Activated naive CD8-positive, alpha-beta T cell treated with anti-CD3 and anti-CD28 coated beads, Interleukin-2, amount 10 ng/mL, durations not matched to agents 7 days and 5 days (primary cell): ENCODE results near the gene ZNF280C. TPM values are rescaled to one million over a fixed set of nuclear protein-coding genes. Genes with fewer than 3 reads are reported as not detected.

ENCODE experiments used
- ATAC-seq: fragments of 150-1000 bp; cut with Tn5 transposase; one replicate; pipeline ENCODE4 v1.10.0; 2021; ENCODE audit warnings: low read depth, moderate library complexity
- POLR2A ChIA-PET: fragments of 350-600 bp; sonication (Branson Sonifier 250); formaldehyde crosslinking; loops from one replicate; lab custom pipeline; 2021; ENCODE audit warnings: antibody characterized with exemption; lab: Charles Lee
- DNase-seq: peaks from one replicate; pipeline ENCODE4 v3.0.0; 2021
- H3K27ac Mint-ChIP-seq: one replicate; pipeline ENCODE4 v1.8.0; 2022; ENCODE audit warnings: mild to moderate bottlenecking, mixed read lengths
- H3K27me3 Mint-ChIP-seq: one replicate; pipeline ENCODE4 v1.8.0; 2022; ENCODE audit warnings: mild to moderate bottlenecking, moderate library complexity, mixed read lengths
- H3K36me3 Mint-ChIP-seq: one replicate; pipeline ENCODE4 v1.8.0; 2021; ENCODE audit warnings: mild to moderate bottlenecking, mixed read lengths
- H3K4me1 Mint-ChIP-seq: one replicate; pipeline ENCODE4 v1.8.0; 2021; ENCODE audit warnings: mixed read lengths
- H3K4me3 Mint-ChIP-seq: one replicate; pipeline ENCODE4 v1.8.0; 2022; ENCODE audit warnings: mild to moderate bottlenecking, moderate library complexity, mixed read lengths
- H3K9me3 Mint-ChIP-seq: one replicate; pipeline ENCODE4 v1.8.0; 2021; ENCODE audit warnings: mixed read lengths
- total RNA-seq, 2 experiments: library from RNA; stranded (reverse); gene quantifications; one replicate each; pipeline ENCODE4 v1.2.3, GENCODE V29; 2021

Gene ZNF280C, protein sequence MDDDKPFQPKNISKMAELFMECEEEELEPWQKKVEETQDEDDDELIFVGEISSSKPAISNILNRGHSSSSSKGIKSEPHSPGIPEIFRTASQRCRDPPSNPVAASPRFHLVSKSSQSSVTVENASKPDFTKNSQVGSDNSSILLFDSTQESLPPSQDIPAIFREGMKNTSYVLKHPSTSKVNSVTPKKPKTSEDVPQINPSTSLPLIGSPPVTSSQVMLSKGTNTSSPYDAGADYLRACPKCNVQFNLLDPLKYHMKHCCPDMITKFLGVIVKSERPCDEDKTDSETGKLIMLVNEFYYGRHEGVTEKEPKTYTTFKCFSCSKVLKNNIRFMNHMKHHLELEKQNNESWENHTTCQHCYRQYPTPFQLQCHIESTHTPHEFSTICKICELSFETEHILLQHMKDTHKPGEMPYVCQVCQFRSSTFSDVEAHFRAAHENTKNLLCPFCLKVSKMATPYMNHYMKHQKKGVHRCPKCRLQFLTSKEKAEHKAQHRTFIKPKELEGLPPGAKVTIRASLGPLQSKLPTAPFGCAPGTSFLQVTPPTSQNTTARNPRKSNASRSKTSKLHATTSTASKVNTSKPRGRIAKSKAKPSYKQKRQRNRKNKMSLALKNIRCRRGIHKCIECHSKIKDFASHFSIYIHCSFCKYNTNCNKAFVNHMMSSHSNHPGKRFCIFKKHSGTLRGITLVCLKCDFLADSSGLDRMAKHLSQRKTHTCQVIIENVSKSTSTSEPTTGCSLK
- total RNA-seq: 1 to 10 TPM; 5.0 to 5.6 TPM

DNA sequence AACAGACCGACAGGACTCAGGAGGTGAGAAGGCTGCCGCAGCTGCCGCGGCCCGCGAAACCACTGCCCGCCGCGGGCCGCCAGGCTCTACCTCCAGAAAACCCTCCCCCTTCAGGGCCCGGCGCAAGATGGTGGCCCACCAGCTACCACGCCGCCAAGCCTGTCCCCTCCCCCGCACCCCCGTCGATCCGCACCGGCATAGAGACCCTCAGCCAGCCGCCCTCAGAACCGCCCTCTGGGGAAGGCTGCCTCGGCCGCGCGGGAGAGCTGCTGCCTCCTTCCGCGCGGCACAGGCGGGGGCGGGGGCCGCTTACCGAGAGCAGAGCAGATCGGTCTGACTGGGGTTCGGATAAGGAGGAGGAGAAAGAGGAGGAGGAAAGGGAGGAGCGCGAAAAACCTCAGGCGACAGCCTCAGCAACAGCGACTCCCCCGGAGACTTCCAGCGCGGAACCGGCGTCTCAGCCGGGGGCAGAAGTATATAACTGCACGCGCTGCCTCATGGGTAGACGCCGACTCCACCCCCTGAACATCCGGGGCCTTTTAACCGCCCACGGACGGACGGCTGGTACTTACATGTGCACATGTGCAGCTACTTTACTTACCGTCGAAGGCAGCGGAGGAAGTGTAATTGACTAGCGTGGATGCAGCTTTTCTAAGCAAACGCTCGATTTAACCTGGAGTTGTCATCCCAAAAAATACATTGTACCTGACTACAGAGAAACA, at the start of gene ZNF280C:
ZNF280C (minus strand) TSS at position 451 of the 722 bp plus-strand sequence. CDS start 8,450 bp downstream, outside the sequence.
- peak; percentile 85 for DNase-seq
- H3K27ac Mint-ChIP-seq: peak within 1 kb of the TSS; percentile 85
- H3K4me3 Mint-ChIP-seq: peak within 1 kb of the TSS; percentile 89
- H3K27me3 Mint-ChIP-seq: no peaks in the 10 kb centered on the region
- POLR2A ChIA-PET: interaction anchor here (1.0 kb wide), 1 partner anchor 71 kb away, joined by 4 read pairs; the partner anchor contains the start of gene SLC25A14
- H3K36me3 Mint-ChIP-seq: no peaks in the 10 kb centered on the region
- H3K9me3 Mint-ChIP-seq: peaks cover 2% of the 10 kb centered on the region
- ATAC-seq: peak; percentile 97
- H3K4me1 Mint-ChIP-seq: peaks cover 9% of the 10 kb centered on the region

DNA sequence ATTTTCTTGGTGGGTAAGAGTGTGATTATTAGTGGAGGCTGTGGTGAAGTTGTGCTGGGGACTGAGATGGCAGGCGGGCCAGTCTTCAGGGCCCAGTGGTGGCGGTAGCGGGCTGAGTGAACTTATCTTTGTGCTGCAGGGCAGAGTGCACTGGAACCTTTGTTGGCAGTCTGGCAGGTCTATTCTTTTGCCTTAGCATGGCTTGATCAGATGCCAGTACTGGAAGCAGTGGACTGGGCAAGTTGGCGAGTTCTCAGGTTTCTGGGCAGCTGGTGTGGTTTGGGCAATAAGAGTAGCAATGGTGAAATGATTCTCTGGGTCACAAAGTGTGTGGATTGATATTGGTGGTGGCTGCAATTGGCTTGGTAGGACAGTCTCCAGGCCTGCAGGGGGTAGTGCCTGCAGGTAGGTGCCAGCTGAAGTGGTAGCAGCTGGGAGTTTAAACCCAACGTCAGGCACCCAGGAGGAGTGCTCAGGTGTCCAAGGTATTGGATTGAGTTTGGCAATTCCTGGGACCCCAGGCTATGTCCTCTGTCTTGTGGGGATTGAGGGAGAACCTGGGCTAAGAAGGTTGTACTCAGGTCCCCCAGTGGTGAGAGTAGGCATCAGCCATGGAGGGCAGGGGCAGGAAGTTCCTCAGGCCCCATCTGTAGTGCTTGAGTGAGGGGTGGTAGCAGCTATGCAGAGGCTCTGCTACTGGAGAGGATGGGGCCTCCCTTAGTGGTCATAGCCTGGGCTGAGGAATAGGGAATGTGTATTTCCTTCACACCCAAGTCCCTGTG, 36.1 kb upstream of the ZNF280C start:
- POLR2A ChIA-PET: no interaction called here
- DNase-seq (no peak), ATAC-seq (no peak)
- no peaks in the 10 kb centered on the region for H3K36me3 Mint-ChIP-seq
- H3K4me3 Mint-ChIP-seq: no peak overlapping the region
- H3K27me3 Mint-ChIP-seq: peaks cover 2% of the 10 kb centered on the region
- H3K4me1 Mint-ChIP-seq: no peaks in the 10 kb centered on the region
- H3K9me3 Mint-ChIP-seq: peaks cover 2% of the 10 kb centered on the region
- no peak overlapping the region for H3K27ac Mint-ChIP-seq

DNA sequence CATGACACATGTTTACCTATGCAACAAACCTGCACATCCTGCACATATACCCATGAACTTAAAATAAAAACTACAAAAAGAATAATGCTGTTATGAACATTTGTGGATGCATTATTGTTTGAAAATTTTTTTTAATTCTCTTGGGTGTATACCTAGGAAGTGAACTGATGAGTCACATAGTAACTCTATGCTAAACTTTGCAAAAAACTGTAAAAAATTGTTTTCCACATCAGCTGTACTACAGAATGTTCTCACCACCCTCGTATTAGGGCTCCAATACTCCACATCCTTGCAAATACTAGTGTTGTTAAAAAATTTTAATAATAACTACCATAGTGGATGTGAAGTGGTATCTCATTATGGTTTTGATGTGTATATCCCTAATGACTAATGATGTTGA, 33.3 kb upstream of the ZNF280C start:
- Mint-ChIP-seq H3K4me1 (no peaks in the 10 kb centered on the region), H3K27ac (no peak overlapping the region), H3K36me3 (no peaks in the 10 kb centered on the region), H3K27me3 (peaks cover 2% of the 10 kb centered on the region), H3K4me3 (no peak overlapping the region), H3K9me3 (peaks cover 2% of the 10 kb centered on the region)
- ATAC-seq (no peak), DNase-seq (no peak)
- POLR2A ChIA-PET: no interaction called here

DNA sequence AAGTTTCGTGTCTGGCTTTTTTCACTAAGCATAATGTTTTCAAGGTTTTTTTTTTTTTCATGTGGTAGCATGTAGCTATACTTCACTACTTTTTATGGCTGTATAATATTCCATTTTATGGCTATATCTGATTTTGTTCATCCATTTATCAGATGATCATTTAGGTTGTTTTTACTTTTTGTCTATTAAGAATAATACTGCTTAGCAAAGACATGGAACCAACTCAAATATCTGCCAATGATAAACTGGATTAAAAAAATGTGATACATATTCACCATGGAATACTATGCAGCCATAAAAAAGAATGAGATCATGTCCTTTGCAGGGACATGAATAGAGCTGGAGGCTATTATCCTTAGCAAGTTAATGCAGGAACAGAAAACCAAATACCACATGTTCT, 32.7 kb upstream of the ZNF280C start:
- Mint-ChIP-seq H3K27me3 (peaks cover 5% of the 10 kb centered on the region), H3K4me1 (no peaks in the 10 kb centered on the region), H3K4me3 (no peak overlapping the region), H3K9me3 (peaks cover 2% of the 10 kb centered on the region), H3K27ac (no peak overlapping the region), H3K36me3 (no peaks in the 10 kb centered on the region)
- POLR2A ChIA-PET: no interaction called here
- no peak for ATAC-seq
- DNase-seq: no peak

DNA sequence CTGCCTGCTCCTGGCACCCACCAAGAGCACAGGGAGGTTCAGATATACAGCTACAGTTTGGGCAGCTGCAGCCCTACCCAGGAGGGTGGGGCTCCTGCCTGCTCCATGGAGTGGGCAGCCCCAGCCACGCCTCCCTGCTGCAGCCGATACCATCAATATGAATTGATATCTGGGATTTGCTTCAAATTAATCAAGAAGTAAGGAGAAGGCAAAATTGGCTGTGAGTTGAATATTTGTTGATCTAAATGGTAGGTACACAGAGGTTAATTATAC, 31.2 kb upstream of the ZNF280C start:
- POLR2A ChIA-PET: no interaction called here
- H3K9me3 Mint-ChIP-seq: peaks cover 2% of the 10 kb centered on the region
- no peaks in the 10 kb centered on the region for H3K36me3 Mint-ChIP-seq
- no peaks in the 10 kb centered on the region for H3K4me1 Mint-ChIP-seq
- H3K27ac Mint-ChIP-seq: no peak overlapping the region
- ATAC-seq (no peak), DNase-seq (no peak)
- peaks cover 5% of the 10 kb centered on the region for H3K27me3 Mint-ChIP-seq
- no peak overlapping the region for H3K4me3 Mint-ChIP-seq

DNA sequence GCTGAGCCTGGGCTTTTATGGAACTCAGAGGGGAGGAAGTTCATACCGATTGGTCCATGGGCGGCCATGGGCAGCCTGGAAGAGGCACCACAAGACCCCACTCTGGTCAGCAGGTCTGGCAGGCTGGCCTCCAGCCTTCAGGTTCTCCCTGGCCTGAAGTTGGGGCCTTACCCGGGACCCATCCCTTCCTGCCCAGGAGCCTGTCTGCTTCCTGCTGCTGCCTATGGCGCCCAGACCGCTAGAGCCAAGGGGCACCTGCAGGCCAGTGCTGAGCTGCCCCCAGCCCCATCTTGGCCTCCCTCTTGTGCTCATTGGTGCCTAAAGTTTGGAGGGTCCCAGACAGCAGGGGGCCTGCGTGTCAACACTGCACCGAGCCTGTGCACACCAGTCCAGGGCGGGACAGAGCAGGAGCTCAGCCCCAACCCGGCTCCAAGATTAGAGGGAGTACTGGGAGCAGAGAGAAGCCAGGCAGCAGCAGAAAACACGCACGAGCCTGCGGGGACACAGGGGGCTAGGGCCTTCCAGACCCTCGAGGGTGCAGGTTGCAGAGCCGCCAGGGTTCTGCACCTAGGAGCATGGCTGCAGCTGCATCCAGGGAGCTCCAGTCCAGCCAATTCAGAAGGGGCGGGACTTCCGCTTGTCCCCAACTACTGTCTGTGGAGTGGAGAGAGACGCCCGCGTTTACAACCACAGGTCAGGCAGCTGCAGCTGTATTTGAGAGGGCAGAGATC, 30.7 kb upstream of the ZNF280C start:
- Mint-ChIP-seq H3K27ac (no peak overlapping the region), H3K4me3 (no peak overlapping the region), H3K4me1 (no peaks in the 10 kb centered on the region), H3K36me3 (no peaks in the 10 kb centered on the region), H3K27me3 (peaks cover 5% of the 10 kb centered on the region), H3K9me3 (peaks cover 2% of the 10 kb centered on the region)
- ATAC-seq (no peak), DNase-seq (no peak)
- POLR2A ChIA-PET: no interaction called here

DNA sequence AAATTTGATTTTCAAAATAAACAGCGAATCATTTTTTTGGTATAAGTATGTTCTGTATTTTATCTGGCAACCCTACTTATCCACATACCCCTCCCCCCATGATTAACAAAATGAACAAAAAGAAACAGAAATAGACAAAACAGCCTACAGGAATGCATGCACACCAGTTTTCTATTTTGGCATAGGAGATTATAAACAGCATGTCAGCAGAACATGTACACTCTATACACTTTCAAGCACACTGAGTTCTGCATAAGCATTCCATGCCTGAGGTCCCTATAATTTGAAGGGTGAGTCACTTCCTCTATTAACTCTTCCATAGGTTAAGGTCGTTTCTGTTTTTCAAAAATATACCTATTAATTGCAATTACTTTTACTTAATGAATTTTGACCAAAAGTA, 28.0 kb upstream of the ZNF280C start:
- ATAC-seq: no peak
- peaks cover 8% of the 10 kb centered on the region for H3K27me3 Mint-ChIP-seq
- H3K36me3 Mint-ChIP-seq: no peaks in the 10 kb centered on the region

DNA sequence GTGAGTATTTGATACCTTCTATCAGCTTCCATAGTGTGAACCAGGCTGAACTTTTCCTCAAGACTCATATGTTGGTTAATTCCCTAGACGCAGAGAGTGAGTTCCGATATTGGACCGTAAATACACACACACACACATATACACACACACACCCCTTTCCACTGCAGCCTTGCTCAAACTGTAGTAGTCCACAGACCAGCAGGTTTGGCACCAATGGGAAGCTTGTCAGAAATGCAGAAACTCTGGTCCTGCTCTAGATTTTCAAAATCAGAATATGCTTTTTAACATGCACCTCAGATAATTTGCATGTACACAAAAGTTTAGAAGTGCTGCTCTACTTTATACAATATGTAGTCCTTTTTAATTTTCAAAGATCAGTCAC, 27.6 kb upstream of the ZNF280C start:
- no peak for ATAC-seq

More for the DNA sequence above, 28.0 kb upstream of the ZNF280C start:
- Mint-ChIP-seq H3K4me1 (no peaks in the 10 kb centered on the region), H3K4me3 (no peak overlapping the region), H3K9me3 (peaks cover 2% of the 10 kb centered on the region), H3K27ac (no peak overlapping the region)
- POLR2A ChIA-PET: no interaction called here
- DNase-seq: no peak

DNA sequence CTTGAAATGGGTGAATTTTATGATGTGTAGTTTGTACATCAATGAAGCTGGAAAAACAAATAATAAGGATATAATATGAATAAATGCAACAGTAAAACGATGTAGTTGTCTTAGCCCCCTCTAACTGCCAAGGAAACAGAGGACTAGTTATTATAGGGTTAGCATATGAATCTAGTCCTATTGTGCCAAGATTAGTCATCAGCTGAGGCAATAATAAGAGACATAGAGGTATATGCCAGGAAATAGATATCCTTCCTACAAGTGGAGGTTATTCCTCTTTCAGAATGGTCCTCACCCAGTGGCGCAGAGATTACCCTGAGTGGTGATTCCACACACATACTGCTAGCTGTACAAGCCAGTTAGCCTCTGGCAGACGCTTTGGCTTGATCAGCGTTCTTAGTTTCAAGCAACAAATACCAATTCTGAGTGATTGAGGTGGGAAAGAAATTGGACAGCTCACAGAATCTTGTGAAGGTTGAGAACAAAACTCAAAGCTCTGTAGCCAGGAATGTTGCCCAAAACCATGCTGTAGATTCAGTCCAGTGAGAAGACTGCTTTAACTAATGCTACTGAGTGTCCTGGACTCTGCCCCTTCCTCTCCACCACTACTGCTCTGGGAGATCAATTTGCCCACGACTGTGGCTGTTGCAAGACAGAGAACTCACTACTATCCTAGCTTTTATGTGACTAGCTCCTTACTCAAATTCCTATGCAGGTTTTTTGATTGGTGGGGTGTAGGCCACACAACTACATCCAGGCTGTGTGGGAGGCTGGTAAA, 27.0 kb upstream of the ZNF280C start:
- Mint-ChIP-seq H3K27ac (no peak overlapping the region), H3K36me3 (no peaks in the 10 kb centered on the region), H3K27me3 (peaks cover 6% of the 10 kb centered on the region), H3K4me1 (no peaks in the 10 kb centered on the region), H3K9me3 (no peaks in the 10 kb centered on the region), H3K4me3 (no peak overlapping the region)
- ATAC-seq (no peak), DNase-seq (no peak)
- POLR2A ChIA-PET: no interaction called here

More for the DNA sequence above, 27.6 kb upstream of the ZNF280C start:
- H3K9me3 Mint-ChIP-seq: no peaks in the 10 kb centered on the region
- no peak overlapping the region for H3K4me3 Mint-ChIP-seq
- no peak overlapping the region for H3K27ac Mint-ChIP-seq
- POLR2A ChIA-PET: no interaction called here
- no peak for DNase-seq
- H3K27me3 Mint-ChIP-seq: peaks cover 6% of the 10 kb centered on the region
- H3K4me1 Mint-ChIP-seq: no peaks in the 10 kb centered on the region
- H3K36me3 Mint-ChIP-seq: no peaks in the 10 kb centered on the region

DNA sequence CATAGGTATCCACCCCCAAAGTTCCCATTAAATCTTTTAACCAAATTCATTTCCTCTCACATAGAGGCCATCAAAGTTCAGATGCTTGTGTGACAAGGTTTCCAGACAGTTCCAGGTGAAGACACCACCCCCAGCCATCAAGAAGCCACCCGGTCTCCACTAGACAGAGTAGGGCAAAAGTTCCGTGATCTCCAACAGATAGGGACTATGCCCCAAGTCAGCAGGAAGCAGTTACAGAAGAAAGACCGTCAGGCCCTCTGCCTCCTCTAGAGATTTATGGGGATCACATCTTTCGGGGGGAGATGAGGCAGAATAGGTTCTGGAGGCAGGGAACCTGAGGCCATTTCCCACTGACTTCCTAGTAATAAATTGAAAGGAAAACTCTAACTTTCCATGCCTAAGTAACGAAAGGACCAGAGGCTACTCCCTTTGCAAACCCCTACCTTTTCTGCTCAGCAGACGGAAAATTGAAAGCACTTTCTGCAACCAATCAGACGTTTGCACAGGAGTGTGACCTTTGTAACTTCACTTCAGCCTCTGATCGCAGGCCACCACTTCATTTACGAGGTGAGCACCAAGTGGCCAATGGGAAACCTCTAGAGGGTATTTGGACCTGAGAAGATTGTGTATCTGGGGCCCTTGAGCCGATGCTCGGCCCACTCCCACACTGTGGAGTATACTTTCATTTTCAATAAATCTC, 18.5 kb upstream of the ZNF280C start:
- H3K4me3 Mint-ChIP-seq: no peak overlapping the region
- H3K36me3 Mint-ChIP-seq: no peaks in the 10 kb centered on the region
- H3K9me3 Mint-ChIP-seq: no peaks in the 10 kb centered on the region
- no peak for ATAC-seq
- POLR2A ChIA-PET: no interaction called here
- no peak for DNase-seq
- H3K27ac Mint-ChIP-seq: no peak overlapping the region
- peaks cover 4% of the 10 kb centered on the region for H3K27me3 Mint-ChIP-seq
- no peaks in the 10 kb centered on the region for H3K4me1 Mint-ChIP-seq

DNA sequence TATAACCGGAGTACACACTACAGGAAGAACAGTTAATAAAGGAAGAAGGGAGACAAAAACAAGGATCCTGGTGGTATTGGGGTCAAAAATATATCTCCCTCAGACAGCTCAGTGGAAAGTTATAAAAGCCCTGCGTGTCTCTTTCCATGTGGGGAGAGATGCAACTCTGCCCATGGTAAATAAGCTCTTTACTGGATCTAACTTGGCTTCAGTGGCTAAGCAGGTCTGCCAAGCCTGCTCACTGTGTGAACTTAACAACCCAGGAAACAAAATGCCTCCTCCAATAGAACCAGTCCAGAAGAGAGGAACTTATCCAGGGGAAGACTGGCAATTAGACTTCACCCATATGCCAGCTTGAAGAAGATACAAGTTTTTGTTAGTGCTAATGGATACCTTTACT, 17.0 kb upstream of the ZNF280C start:
- DNase-seq: no peak
- no peaks in the 10 kb centered on the region for H3K9me3 Mint-ChIP-seq
- ATAC-seq: no peak
- H3K4me3 Mint-ChIP-seq: no peak overlapping the region
- no peaks in the 10 kb centered on the region for H3K4me1 Mint-ChIP-seq
- peaks cover 4% of the 10 kb centered on the region for H3K27me3 Mint-ChIP-seq
- POLR2A ChIA-PET: no interaction called here
- H3K36me3 Mint-ChIP-seq: no peaks in the 10 kb centered on the region
- H3K27ac Mint-ChIP-seq: no peak overlapping the region
